Inflammatory macrophage treated with lipopolysaccharide for 4 hours (primary cell): ENCODE data around the gene SCN4B.
"Not testable (repeated sequence)": the region's sequence is repeated elsewhere in the genome, so short reads cannot be mapped to it uniquely, and the experiment has no call there.

Source experiments
- DNase-seq: peaks from one replicate; pipeline ENCODE4 v3.0.0-alpha.2; 2020

SCN4B gene, protein sequence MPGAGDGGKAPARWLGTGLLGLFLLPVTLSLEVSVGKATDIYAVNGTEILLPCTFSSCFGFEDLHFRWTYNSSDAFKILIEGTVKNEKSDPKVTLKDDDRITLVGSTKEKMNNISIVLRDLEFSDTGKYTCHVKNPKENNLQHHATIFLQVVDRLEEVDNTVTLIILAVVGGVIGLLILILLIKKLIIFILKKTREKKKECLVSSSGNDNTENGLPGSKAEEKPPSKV

DNA sequence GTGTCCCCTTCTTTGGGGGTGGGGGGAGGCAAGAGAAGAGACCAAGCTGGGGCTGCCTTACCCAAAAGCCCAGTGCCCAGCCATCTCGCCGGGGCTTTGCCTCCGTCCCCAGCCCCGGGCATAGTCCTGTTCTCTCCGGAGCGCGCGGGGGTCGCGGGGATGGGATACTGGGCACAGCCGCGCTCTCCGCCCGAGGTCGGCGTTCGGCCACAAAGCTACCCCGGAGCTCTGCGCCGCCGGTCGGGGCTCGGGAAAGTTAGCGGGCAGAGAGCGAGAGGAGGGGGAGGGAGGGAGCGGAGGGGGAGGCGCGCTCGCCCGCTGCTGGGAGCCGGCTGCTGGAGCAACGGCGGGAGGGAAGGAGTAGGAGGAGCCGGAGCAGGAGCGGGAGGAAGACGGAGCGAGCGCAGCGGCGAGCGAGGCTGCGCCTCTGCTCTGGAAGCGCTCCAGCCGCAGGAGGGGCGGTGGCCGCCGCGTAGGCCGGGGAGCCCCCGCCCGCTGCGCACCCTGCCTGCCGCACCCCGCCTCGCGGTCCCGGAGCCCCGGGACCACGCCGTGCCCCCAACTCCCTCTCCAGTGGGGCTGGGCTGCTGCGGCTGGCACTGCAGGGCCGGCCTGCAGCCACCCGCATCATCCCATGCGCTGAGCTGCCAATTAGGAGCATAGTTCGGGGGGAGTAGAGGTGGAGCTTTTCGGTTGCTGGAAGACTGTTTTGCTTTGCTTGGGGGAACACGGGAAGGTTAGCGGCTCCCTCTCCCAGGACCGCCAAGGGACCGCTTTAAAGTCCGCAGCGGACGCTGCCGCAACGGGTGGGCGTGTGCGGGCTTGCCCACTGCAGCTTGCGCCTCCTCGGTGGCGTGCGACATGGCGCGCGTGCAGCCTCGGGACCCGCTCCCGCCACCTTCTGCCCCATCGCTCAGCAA, at the start of gene SCN4B:
TSS of gene SCN4B (minus strand) at position 272 of the 920 bp plus-strand sequence. CDS start at position 122, 150 bp downstream.
- DNase-seq: peak; percentile 35

DNA sequence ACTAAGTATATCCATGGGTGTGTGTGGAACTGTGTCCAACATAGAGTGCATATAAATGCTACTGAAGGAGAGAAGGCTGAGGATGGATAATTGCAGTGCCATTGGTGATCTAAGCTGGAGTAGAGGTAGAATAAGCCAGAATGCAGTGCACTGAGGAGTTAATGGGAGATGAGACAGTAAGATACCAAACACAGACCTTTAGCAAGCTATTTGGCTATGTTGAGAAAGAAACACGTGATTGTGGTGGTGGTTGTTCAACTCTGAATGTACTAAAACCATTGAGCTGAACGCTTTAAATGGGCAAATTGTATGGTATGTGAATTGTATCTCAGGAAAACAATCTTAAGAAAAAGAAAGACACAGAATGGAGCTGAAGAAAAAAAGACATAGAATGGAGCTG, 49.3 kb upstream of the SCN4B start:
- no peak for DNase-seq

DNA sequence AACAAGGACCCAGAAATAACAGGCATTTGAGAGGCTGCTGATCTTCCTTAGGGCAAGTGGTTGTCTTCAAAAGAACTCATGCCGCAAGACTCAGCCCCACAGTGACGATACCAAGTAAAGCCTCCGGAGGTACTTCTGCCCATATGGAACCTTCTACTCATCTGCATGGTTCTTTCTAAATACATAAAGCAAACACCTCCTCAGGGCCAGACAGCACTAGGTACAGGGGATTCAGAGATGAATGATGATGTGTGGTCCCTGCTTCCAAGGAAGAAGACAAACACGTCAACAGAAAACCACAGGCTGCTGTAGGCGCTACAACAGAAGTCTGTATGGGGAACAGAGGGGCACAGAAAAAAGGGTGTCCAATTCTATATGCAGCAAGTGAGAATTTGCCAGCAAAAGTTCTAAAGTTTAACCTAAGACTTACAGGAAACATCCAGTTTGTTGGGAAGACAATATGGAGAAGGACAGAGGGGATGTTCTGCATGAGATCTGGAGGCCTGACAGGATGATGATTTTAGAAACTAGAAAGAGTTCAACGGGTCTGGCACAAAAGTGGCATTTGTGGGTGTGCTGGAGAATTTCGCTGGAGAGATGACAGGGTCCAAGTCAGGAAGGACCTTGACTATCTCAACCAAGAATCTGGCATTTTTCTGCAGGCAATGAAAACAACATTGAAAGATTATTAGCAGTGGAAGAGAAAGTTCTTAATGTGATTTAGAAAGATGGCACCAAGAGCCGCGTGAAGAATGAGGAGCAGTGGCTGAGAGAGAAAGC, 48.5 kb upstream of the SCN4B start:
- no peak for DNase-seq

DNA sequence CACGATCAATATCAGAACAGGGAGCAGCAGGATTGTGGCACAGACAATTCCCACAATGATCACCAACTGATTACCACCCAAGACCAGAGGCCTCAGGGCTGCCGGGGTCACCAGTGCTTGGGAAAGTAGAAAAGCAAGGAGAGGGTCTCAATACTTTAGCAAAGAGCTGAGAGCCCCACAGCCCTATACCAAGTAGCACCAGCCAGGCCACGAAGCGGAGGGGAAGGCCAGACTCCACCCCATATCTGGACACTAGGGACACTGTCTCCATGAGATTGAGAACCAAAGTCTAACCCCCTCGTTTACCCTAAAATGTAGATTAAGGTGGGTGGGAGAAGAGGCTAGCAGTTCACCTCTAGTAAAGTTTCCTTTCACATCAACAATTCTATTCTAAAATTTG, 47.9 kb upstream of the SCN4B start:
- no peak for DNase-seq

DNA sequence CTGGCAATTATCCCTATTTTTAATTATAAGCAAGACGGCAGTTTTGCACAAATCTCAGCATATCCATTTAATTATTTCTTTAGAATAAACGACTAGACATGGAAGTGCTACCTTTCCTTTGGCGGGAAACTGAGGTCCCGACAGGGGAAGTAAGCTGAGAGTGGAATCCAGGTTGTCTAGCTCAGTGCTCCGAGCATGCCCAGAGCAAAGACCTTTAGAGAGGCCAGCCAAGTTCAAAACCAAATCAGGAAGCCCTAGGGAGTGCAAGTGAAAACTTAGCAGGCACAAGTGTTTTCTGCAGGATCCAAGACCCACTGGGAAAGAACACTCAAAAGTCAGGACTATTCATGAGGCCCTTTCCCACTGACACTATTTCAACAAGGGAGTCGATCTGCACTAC, 46.5 kb upstream of the SCN4B start:
- DNase-seq: no peak

DNA sequence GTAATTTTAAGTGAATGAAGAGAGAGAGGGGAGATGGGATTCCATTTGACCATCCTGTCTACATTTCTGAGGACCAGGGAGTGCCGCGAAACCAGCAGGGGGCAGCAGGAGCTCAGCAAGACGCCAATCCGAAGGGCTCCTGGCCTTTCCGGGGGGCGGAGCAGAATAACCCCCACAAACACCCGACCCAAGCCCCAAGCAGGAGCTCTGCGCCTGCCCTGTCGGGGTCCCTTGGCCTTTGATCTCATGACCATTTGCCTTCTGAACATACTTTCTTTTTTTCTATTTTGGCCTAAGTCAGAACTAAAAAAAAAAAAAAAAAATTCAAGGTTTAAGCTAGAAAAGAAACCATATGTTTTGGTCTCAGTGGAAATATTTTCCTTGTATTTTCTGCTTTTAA, 45.7 kb upstream of the SCN4B start:
- peak; percentile 73 for DNase-seq

DNA sequence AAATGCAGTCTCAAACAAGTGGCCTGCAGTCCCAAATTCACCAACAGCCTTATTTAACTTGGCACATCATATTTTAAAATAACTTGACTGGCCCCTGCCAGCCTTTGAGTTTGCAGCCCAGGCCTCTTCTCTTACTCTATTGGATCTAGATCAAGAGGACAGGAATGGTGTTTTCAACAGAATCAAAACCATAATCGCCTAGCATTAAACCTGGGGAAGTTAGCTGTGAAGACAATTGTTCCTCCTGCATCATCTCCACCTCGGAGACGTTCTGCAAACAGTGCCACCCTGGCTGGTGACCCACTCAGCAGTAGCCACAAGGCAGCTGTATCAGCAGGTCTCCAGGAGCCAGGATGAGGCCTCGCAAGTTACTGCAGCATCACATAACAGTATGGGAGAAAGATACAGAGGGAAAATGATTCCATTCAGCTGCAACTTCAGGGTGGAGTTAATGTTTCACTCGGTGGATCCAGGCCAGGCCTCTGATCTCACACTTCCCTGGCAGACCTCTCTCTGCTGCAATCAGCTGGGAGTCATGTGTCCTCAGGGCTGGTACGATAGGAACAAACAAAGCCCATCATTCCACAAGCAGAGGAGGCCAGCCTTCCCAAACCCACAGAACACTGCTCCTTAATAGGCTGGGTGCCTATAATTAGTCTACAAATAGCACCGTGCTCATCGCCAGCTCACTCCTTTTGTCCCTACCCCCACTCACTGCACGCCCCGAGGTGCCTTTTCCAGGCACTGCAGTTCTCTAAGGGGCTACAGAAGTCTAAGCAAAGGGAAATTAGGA, 42.4 kb upstream of the SCN4B start:
- peak; percentile 30 for DNase-seq

DNA sequence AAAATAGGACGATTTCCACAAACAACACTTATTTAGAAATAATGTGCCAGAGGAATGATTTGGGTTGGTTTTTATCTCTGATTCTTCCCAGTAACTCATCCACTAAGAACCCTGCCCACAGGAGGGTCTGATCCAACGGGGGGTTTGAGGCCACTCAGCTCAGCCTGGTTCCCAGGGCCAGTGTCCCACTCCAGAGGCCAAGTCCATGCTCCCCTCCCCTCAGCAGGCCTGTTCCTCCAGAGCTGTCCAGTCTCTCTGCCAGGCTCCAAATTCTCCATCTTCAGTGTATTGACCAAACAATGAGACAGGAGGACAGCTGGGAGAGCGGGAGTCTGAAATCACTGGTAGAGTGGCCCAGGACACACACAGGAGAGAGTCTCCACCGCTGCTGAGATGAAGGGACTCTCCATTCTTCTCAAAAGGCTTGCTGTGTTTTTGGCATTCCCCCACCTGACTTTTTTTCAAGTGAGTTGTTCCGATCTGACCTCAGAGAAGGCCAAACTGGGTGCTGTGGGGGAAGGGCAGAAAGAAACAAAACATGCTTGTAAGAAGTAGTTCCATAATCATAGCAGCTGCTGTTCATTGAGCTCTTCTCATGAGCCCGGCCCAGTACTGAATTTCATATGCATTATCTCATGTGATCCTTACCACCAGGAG, 41.4 kb upstream of the SCN4B start:
- DNase-seq: no peak

DNA sequence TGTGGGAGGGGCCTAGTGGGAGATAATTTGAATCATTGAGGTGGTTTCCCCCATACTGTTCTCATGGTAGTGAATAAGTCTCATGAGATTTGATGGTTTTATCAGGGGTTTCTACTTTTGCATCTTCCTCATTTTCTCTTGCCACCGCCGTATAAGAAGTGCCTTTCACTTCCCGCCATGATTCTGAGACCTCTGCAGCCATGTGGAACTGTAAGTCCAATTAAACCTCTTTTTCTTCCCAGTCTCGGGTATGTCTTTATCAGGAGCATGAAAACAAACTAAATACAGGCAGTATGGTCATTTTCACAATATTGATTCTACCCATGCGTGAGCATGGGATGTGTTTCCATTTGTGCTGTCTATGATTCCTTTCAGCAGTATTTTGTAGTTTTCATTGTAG, 40.2 kb upstream of the SCN4B start:
- not testable (repeated sequence) for DNase-seq

DNA sequence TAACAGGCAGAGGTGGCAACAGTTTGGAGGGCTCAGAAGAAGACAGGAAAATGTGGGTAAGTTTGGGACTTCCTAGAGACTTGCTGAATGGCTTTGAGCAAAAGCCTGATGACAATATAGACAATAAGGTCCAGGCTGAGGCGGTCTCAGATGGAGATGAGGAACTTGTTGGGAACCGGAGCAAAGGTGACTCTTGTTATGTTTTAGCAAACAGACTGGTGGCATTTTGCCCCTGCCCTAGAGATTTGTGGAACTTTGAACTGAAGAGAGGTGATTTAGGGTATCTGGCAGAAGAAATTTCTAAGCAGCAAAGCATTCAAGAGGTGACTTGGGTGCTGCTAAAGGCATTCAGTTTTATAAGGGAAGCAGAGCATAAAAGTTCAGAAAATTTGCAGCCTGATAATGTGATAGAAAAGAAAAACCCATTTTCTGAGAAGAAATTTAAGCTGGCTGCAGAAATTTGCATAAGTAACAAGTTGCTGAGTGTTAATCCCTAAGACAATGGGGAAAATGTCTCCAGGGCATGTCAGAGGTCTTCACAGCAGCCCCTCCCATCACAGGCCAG, 38.4 kb upstream of the SCN4B start:
- not testable (repeated sequence) for DNase-seq

DNA sequence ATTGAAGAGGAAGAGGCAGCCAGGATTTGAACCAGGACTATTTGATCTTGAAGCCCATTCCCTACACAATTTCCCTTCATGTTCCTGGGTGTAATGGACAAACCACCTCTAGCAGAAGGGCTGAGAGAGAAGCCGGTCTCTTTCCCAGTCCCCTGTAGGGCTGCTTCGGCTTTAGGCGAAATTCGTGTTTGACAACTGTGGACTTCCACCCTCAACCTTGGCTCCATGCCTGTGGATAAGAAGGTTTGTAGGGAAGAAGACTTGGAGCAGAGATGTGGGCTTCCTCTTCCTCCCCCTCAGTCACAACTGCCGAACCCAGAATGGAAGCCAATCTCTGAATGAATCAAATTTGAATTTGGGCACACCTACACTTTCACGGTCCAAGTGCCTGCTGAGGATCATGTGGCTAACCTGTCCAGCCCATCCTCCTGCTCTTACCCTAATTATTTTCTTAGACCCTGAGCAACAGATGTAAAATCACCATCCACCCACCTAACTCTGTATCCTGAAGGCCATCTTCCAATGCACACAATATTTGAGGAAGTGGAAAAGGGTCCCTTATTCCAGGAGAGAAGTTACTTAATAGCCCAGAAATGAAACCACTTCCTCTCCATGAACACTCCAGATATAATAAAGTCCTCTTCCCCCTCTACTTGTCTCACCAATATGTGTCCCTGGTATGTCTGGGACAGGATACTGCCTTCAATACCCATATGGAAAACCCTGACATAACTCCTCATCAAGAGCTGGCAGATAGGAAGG, 33.9 kb upstream of the SCN4B start:
- peak; percentile 58 for DNase-seq

DNA sequence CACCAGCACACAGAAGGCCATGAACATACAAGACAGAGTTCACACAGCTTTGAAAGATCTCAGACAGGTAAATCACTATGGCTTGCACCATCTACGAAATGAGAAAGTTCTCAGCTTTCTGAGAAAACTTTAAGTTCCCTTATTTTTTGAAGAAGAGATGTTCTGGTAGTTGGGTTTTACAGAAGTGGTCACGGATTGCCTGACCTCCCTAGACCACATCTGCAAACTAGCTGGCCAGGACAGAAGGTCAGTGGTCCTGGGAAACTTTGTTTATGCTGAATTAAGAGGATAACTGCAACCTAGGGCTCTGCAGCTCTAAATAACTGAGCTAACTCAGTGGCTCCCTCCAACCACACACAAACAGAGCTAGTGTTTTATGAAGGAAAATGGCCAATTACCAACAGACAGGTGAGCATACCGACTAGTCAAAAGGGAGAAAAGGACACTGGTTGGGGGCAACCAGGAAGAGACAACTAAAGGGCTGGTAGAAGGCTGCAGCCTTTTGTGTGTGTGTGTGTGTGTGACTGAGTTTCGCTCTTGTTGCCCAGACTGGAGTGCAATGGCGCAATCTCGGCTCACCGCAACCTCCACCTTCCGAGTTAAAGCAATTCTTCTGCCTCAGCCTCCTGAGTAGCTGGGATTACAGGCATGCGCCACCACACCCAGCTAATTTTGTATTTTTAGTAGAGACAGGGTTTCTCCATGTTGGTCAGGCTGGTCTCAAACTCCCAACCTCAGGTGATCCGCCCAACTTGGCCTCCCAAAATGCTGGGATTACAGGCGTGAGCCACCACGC, 32.4 kb upstream of the SCN4B start:
- DNase-seq: peak; percentile 73

DNA sequence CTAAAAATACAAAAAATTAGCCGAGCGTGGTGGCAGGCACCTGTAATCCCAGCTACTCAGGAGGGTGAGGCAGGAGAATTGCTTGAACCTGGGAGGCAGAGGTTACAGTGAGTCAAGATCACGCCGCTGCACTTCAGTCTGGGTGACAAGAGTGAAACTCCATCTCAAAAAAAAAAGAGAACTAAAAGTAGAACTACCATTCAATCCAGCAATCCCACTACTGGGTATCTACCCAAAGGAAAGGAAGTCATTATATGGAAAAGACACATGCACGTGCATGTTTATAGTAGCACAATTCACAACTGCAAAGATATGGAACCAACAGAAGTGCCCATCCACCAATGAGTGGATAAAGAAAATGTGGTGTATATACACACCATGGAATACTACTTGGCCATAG, 31.1 kb upstream of the SCN4B start:
- peak; percentile 73 for DNase-seq

DNA sequence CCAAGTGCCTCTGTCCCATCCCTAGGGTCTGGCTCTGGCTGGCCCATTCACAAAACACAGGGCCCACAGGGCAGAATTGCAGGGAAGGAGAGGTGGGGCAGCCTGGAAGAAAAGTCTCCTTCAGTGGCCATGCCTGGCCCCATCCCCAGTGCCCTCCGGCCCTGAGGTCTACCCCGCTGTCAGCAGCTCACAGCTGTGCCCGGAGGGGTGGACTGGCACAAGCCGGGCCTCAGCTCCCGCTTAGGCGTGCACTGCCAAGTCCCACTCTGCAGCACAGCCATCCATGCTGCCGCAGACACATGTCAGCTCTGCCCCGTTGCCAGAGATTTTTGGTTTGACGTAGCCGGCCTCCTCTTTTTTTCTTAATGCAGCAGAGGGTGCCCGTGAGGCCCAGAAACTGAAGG, 27.7 kb upstream of the SCN4B start:
- no peak for DNase-seq

DNA sequence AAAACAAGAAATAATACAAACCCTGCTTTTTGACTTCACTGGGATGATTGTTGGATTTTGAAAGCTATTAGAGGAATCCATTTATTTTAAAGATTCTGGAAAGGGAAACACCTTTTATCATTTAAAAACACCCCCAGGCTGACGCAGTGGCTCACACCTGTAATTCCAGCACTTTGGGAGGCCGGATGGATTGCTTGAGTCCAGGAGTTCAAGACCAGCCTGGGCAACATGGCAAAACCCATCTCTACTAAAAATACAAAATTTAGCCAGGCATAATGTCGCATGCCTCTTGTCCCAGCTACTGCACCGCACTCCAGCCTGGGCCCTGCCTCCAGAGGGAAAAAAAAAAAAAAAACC, 24.1 kb upstream of the SCN4B start:
- no peak for DNase-seq

DNA sequence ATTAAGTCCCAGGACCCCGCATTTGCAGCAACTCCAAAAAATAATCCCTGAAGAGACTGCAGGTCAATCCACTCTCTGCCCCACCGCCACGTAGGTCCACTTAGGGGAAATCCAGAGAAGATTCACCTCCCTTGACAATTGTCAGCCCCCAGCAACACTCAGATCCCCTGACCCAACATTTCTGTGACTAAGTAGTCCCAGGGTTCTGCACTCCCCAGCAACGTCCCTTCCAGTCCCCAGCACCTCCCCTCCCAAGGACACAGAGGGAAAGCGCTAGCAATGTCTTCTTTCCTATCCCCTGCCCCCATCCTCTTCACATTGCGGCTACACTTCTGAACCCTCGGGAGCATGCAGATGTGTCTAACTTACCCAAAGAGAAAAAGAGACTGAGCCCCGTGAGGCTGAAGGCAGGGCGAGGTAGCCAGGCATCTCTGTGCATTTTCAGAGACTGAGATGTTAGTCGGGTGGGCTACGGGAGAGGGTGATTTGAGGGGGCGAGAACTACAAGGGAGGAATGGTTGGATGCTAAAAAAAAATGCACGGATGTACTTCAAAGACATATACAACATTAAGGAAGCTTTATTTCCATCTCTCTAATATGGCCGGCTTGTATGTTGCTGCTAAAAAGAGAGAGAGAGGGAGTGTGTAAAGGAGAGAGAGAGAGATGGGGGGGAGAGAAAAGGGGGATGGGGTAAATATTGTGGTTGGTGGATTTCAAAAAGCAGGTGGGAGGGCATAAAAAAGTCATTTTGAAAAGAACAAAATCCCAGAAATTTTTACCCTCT, 23.6 kb upstream of the SCN4B start, which contains the start of gene SCN2B:
TSS of gene SCN2B (minus strand) at position 647 of the 785 bp plus-strand sequence. CDS start at position 439, 208 bp downstream.
- no peak for DNase-seq

DNA sequence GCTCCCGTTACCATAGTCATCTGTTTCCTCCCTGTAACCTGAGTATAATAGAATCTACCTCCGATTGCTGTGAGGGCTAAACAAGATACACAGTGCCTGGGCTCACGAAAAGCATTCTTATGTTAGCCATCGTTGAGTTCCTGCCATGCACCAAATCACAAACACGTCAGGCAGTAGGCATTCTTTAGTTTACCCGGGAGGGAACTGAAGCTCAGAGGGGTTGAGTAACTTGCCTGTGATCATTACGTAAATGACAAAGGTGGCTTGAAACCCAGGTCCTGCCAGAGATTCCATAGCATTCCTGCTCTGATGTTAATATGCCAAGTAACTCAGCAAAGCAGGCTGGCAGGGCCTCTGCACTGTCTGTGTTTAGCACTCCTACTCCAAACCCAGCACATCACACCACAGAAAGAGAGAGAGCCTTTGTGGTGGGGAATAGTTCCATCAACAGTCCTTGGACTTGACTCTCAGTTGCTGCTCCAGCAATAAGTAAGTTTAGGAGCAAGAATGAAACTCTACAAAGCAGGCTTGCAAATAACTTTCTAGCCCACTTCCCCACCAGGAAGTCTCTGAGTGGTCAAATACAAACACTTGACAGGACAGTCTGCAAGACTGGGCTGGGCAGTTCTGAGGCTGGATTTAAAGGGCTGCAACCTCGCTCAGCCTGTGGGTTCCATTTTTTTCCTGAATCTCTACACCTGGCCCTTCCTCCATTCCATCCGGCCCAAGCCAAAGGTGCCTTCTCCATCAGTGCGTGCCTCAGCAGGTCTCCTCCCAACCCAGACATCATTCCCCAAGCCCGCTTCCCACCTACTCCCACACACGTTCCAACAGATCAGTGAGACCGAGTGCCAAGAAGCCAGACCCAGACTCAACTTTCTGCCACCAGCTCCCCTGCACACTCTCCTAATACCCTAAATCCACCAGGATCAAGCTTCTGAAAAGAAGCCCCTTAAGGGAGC, 22.7 kb upstream of the SCN4B start:
- DNase-seq: peak; percentile 27

DNA sequence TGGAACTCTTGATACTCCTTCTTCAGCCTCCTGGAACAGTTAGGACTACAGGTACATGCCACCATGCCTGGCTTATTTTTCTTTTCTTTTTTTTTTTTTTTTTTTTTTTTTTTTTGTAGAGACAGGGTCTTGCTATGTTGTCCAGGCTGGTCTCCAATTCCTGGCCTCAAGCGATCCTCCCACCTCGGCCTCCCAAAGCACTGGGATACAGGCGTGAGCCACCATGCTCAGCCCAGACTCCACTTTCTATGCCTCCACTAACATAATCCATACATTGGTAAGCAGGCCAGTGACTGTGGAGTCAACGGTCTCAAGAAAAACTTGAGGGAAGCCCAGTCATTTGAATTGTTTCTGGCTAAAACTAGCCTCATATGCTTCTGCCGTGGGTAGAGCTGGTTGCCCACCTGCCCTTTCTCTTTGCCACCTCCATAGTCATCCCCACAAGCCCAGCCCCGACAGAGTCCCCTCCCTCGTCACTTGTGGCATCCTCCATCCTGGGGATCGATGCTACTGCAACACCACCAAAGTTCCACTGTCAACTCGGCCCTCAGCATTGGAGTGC, 21.5 kb upstream of the SCN4B start:
- DNase-seq: no peak
